NOMO-1 treated with DMSO at 0.1 percent for 48 hours (cell line): ENCODE measurements around the gene BMF.

ENCODE experiments used
- DNase-seq: peaks from one replicate; lab custom pipeline; 2025; ENCODE audit not compliant: unreplicated experiment; lab: John Stamatoyannopoulos, UW

Gene BMF

DNA sequence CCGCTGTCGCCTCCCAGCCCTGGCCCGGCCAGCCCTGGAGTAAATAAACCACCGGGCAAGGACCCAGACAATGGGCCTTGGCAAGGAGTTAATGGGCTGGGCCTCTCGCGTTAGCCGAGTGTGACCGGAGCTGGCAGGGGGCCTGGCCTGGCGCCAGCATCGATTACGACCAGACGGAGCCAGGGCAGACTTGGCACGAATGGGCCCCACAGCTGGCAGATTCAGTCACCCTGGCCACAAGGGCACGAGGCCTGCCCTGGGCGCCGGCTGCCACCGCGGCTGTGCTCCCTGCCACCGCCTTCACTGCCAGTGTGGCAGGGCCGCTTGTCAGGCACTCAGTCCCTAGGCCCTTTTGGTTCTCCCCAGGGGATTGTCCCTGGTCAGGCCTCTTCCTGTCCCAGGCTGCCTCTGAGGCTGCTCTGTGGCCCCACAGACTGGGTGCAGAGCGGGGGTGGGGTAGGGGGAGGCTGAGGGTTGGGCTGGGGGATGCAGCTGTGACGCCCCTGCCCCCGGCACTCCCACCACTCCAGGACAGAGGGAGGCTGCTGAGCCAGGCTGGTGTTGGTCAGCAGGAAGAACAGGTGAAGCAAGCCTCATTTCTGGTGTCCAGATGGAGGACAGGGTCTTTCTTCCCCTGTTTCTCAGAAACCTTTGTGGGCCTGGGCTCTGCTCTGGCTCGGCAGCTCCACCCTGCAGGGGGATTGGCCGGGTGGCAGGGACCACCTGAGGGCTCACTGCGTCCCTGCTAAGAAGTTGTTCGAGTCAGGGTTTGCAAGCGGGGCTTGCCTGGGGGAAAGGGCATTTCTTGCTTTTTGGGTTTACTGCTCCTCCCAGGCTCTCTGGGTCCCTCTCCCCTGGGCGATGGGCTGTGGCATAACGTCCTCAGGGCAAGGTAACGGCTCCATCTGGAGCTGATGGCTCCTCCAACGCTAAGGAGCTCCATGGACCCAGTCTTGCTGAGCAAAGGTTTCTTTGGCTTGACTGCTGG is 39.2 kb downstream of the BMF start:
- DNase-seq = no peak

DNA sequence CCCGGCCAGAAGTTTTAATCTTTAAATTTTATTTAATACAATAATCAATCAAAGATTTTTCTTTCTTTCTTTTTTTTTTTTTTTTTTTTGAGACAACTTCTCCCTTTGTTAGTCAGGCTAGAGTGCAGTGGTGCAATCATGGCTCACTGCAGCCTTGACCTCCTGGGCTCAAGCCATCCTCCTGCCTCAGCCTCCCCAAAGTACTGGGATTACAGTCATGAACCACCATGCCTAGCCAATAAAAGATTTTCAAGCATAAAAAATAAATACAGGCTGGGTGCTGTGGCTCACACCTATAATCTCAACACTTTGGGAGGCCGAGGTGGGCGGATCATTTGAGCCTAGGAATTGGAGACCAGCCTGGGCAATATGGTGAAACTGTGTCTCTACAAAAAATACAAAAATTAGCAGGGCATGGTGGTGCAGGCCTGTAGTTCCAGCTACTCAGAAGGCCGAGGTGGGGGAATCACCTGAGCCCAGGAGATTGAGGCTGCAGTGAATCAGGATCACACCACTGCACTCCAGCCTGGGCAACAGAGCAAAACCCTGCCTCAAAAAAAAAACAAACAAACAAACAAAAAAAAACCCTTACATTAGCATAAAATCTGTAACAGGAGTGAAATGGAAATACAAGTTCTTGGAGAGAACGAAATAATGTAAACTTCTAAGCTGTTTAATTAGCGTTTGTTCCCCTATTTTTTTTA is 40.6 kb downstream of the BMF start:
- DNase-seq = no peak

DNA sequence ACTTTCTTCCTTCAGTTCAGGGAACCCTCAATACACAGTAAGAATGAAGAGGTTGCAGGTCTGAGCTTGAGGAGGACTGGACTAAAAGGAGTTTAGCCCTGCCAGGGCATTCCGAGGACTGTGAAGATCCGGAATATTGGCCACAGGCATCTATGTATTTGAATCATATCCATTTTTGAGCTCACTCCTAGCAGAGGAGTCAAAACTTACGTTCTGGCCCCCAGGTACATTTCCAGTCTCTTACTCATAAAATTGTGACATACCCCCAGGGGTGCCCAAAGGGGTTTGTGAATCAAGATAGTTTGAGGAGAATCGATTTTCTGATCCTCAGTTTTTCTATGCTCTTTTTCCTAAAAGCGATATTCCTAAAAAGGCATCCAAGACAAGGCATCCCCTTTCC is 42.1 kb downstream of the BMF start:
- DNase-seq = no peak

DNA sequence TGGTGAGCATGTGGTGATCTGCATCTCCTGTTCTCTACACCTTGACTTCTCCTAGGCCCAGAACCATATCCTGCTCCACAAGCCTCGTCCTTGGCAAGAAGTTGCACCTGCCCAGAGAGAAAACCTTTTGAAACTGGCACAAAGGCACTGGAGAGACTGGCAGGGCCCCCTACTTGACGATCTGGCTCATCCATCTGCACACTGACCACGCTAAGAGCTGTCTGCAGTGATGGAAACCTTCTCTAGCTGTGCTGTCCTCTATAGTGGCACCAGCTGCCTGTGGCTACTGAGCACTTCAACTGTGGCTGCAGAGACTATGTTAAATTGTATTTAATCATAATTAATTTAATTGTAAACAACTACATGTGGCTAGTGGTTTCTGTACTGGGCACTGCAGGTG is 43.5 kb downstream of the BMF start:
- no peak for DNase-seq

DNA sequence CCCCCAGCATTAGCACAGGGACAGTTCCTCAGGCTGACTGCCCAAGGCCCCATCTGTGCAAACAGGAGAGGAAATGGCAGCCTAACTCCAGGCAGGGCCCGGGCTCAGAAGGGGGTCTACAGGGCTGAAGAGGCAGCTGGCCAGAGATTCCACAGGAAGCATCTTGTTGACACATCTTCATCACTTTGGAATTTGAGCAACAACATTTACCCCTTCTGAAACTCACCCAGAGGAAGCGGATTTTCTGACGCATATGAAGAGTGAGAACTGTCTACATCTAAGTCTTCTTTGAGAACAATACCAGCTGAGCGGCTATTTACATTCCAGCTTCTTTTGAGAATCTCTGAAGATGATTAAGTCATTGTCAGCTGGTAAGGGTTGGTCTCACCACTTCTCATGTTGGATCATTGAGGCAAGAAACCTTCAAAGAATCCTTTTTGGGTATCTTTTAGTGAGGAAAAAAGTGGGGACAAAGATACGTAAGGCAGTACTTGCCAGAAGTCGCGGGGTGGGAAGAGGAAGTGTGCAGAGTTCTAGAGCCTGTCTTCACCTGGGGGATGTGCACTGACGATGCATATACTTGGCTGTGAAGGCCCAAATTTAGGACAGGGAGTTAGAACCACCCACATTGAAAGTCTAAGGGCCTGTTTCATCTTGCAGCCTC is 44.3 kb downstream of the BMF start:
- peak; percentile 47 for DNase-seq

DNA sequence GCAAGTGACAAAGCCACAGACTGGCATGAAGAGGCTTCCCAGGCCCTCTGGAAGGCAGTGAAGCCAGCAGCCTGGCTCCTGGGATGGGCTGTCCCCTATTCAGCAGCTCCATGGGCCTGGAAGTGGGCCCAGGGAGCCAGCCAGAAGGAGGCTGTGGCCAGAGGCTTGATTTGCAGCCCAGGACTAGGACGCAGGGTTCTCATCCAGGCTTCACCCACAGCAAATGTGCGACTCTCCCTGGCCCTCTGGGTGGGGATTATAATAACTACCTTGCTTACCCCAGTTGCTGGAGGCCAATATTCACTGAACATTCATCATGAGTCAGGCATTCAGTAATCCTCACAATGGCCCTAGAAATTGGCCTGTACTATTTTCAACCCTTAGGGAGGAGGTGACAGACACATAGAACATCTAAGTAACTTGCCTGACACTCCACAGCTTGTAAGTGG is 45.1 kb downstream of the BMF start:
- DNase-seq = no peak

GRCh38 chr15:40062816-40063562 is 45.7 kb downstream of the BMF start:
- DNase-seq = no peak

DNA sequence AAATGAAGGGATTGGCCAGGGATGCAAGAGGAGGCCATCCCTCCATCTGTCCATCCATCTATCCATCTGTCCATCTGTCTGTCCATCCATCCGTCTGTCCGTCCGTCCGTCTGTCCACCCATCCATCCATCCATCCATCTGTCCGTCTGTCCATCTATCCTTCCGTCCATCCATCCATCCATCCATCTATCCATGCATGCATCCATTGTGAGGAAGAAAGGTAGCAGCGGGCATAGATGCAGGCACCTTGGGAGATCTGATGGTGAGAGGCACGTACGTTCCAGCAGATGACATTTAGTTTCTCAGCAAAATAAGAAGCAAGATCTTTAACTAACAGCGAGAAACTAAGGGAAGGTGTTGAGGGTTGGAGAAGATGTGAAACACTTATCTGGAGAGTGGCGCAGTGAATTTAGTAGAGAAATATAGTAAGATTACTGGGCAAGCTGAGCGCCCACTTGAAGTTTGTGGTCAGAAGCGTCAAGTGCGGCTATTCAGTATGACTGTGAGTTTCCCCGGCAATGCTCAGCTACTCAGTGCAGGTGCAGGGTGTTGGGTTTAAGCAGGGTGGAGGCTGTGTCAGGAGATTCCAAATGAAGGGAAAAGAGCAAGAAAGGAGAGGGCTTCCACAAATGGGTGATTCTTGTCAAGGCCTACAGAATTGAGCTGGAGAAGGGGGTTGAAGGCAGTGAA is 47.3 kb downstream of the BMF start:
- no peak for DNase-seq

- DNase-seq = no peak
Observed at GRCh38 chr15:40060236-40060961, 48.3 kb downstream of the BMF start.

GRCh38 chr15:40059821-40060220 is 48.9 kb downstream of the BMF start:
- no peak for DNase-seq

DNA sequence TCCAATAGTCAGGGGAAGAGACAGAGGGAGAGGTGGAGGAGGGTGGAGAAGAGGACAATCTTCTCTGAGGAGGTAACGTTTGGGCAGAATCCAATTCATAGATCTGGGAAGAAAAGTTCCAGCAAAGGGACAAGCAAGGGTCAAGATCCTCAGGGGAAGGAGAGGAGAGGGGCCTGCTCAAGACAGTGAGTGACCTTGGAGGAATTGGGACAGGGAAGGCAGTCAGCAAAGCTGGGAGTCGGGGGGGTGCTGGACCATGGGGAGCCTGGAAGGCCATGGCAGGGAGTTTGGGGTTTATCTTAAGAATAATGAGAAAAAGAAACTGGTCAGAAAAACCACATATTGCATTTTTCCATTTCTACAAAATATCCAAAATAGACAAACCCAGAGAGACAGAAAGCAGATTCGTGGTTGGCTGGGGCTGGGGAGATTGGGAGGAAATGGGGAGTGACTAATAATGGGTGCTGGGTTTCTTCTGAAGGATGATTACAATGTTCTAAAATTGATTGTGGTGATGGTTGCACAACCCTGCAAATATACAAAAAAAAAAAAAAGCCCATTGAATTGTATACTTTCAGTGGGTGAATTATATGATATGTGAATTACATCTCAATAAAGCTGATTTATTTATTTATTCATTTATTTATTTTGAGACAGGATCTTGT is 50.1 kb downstream of the BMF start:
- peak; percentile 45 for DNase-seq

DNA sequence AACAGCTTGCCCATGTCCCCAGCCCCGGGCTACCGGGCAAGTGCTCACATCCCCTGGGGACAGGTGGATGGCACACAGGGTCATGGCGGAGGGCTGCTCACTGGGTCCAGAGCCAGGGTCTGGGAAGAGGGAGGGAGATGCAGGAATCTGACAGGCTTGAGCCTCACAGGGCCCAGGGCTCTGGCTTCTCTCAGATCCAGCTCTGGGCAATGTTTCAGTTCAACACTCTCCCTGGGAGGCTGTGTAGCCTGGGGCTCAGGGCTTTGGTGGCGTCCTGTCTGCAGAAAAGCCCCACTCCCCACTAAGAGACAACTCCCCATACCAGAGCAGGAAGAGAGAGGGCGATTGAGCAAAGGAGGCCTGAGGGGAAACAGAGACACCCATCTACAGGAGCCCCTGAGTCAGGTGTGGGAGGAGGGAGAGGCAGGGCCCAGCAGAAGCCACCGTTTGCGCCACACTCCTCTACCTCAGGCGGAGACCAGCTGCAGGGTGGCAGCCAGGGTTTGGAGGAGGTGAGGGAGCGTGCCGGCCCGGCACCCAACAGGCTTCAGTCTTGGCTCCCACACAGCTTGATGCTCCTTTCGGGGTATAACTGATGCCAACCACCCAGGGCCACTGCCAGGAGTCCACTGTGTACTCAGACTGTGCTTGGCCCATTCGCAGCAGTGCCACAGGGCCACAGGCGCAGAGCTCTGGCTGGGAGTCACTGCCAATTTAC is 52.9 kb downstream of the BMF start:
- no peak for DNase-seq

- DNase-seq = no peak
Observed at GRCh38 chr15:40054855-40055575, 53.7 kb downstream of the BMF start.

DNA sequence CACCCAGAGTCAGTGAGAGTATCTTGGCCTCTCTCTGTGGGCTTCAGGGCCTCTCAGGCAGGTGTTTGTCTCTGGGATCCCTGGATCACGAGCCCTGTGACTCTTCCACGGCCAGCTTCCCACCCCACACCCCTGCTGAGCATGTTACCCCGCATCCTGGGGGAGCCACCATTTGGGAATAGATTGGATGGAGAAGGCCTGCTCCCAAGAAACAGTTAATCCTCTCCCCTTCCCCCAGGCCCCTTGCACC is 54.1 kb downstream of the BMF start:
- no peak for DNase-seq

DNA sequence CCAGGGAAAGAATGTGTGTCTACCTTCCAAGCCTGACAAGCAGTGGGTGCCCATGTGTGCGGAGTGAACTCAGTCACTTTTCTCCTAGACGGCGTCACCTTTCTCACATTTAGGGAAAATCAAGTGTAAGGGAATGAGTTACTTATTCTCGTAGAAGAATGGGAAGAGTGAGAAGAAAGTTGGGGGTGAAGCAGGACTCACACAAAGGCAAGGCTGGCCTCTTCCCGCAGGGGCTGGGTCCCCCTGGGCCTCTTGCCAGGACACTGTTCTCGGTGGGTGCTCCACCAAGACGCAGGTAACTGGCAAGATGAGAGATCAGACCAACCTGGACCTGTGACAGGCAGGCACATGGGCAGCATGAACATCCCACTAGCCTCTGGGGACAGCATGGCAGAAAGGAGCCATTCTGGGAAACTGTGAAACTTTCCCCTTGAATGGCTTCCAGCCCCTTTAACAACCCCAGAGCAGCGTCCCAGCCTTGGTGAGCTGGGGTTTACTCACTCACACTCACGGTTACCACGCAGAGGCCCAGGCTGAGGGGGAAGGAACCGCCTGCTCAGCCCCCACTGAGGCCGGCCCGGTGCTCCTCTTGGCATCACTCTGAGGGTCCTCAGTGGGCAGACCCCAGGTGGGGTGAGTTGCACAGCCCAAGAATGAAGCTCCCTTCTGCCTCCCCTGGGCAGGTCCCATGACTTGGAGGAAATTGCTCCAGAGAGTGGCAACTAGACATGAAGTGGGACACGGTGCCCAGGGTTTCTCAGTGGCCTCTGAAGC is 54.7 kb downstream of the BMF start:
- no peak for DNase-seq

DNA sequence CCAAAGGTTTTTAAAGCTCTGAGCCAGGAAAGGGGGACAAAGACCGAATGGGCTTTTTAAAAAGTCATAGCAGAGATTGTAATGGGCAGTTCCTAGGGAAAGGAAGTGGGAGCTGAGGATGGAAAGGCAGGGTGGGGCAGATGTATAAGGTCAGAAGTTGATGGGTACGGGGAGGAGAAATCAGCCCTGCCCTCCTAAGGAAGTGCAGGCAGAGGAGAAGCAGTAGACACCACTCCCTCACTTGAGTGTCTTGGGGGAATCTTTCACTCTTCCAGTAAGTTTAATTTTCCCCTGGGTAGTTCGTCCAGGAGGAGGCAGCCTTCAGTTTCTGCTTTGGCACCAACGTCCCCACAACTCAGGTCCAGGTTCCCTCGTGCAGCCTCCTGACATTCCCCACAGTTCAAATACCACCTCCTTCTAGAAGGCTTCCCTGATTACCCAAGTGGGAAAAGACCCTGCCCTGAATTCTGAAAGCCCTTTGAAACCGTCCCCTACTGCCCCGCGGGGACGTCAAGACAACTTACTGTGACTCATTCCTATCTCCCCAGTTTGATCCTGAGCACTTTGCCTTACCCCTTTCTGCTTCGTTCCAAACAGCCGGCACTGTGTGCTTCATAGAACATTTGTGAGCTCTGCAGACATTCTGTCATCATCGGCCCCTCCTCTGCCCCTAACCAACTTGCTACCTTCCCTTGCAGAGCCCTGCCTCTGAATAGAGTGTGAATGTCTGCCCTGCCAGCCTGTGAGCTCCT is 55.4 kb downstream of the BMF start:
- no peak for DNase-seq

GRCh38 chr15:40052604-40053003 is 56.1 kb downstream of the BMF start:
- no peak for DNase-seq
